Caco-2 (cell line): ENCODE data around the gene CASZ1. TPM values are rescaled to one million over a fixed set of nuclear protein-coding genes. Genes with fewer than 3 reads are reported as not detected.

ENCODE experiments used
- BruUV-seq: library from RNA; stranded (reverse); fragments of 400-500 nt; replicated peaks from 2 replicates; lab custom pipeline; 2021; lab: Mats Ljungman, UMichigan
- CTCF ChIA-PET: fragments of 300-600 bp; sonication (Branson Sonifier 250); formaldehyde crosslinking; loops from one replicate; lab custom pipeline; 2022; ENCODE audit warnings: antibody characterized with exemption; lab: Charles Lee
- POLR2A ChIA-PET: fragments of 300-600 bp; sonication (Branson Sonifier 250); formaldehyde crosslinking; loops from one replicate; lab custom pipeline; 2022; ENCODE audit warnings: antibody characterized with exemption; lab: Charles Lee
- DNase-seq, 2 experiments: peaks; one replicate each; pipeline versions ENCODE4 v3.0.0 to v3.0.0-alpha.2; 2020 to 2022
- H3K27me3 ChIP-seq: replicated peaks from 2 replicates; pipeline ENCODE4 v1.6.0; 2011; ENCODE audit warnings: low read length; ENCODE audit not compliant: control insufficient read depth, insufficient read depth
- H3K36me3 ChIP-seq: 2 replicates; pipeline ENCODE4 v1.5.1; 2011; ENCODE audit warnings: low read length; ENCODE audit not compliant: control insufficient read depth, insufficient read depth
- H3K4me1 ChIP-seq: fragments of 250-450 bp; sonication (Bioruptor Pico); 2 replicates; pipeline ENCODE4 v1.5.1; 2020; ENCODE audit warnings: mild to moderate bottlenecking
- H3K4me3 ChIP-seq: 2 replicates; pipeline ENCODE4 v1.5.1; 2011; ENCODE audit warnings: low read depth, mild to moderate bottlenecking, control low read depth, low read length
- H3K9me3 ChIP-seq: fragments of 250-450 bp; sonication (Bioruptor Pico); 2 replicates; pipeline ENCODE4 v1.5.1; 2020; ENCODE audit warnings: mild to moderate bottlenecking, moderate library complexity
- H3K27ac Mint-ChIP-seq: one replicate; pipeline ENCODE4 v1.8.0; 2022; ENCODE audit warnings: mixed read lengths; ENCODE audit not compliant: unreplicated experiment
- H3K27me3 Mint-ChIP-seq: one replicate; pipeline ENCODE4 v1.8.0; 2022; ENCODE audit warnings: mixed read lengths; ENCODE audit not compliant: insufficient read depth, unreplicated experiment
- H3K36me3 Mint-ChIP-seq: one replicate; pipeline ENCODE4 v1.8.0; 2022; ENCODE audit warnings: mild to moderate bottlenecking, mixed read lengths; ENCODE audit not compliant: insufficient read depth, unreplicated experiment
- H3K4me1 Mint-ChIP-seq: one replicate; pipeline ENCODE4 v1.8.0; 2022; ENCODE audit warnings: low read depth, mixed read lengths; ENCODE audit not compliant: unreplicated experiment
- H3K4me3 Mint-ChIP-seq: one replicate; pipeline ENCODE4 v1.8.0; 2022; ENCODE audit warnings: mild to moderate bottlenecking, moderate library complexity, mixed read lengths; ENCODE audit not compliant: unreplicated experiment
- H3K9me3 Mint-ChIP-seq: one replicate; pipeline ENCODE4 v1.8.0; 2022; ENCODE audit warnings: mixed read lengths; ENCODE audit not compliant: unreplicated experiment
- CTCF ChIP-seq, 2 experiments: fragments of 200-600 bp in 1 of 2; IDR thresholded peaks; 1 replicate in 1 of 2; 2 replicates in 1 of 2; pipeline versions ENCODE4 v1.5.1 to v1.8.0; 2011 to 2022; ENCODE audit warnings: antibody characterized with exemption in 1 of 2, control low read depth in 1 of 2, inconsistent platforms in 1 of 2, low read depth in 1 of 2, low read length in 1 of 2, mild to moderate bottlenecking in 1 of 2, moderate library complexity in 1 of 2; ENCODE audit not compliant: insufficient read depth in 1 of 2, severe bottlenecking in 1 of 2, unreplicated experiment in 1 of 2
- intact Hi-C: fragments of 100-400 bp; cut with micrococcal nuclease; formaldehyde crosslinking; loops from one replicate; pipeline ENCODE4 v1.10.0; 2022; ENCODE audit not compliant: unreplicated experiment
- total RNA-seq: library from RNA; stranded (reverse); gene quantifications from 2 replicates; pipeline ENCODE4 v1.2.3, GENCODE V29; 2022

The CASZ1 gene
- total RNA-seq, 1 experiment from 2014 or later: 10.9 TPM

GRCh38 chr1:10738061-10739058 is 58.1 kb downstream of the CASZ1 start:
- TF ChIP-seq CTCF (IDR thresholded peaks at IDR 0.05; ENCODE audit: insufficient read depth in 1 of 2, low read depth in 1 of 2, low read length in 1 of 2, severe bottlenecking in 1 of 2, unreplicated experiment in 1 of 2): no peak
- Mint-ChIP-seq H3K4me1 (no peaks in the 10 kb centered on the region), H3K9me3 (no peaks in the 10 kb centered on the region), H3K36me3 (peaks cover 4% of the 10 kb centered on the region), H3K27ac (no peak overlapping the region), H3K4me3 (no peak overlapping the region), H3K27me3 (no peaks in the 10 kb centered on the region)
- intact Hi-C loops: no loop called here
- H3K9me3 ChIP-seq: no peaks in the 10 kb centered on the region
- ChIA-PET CTCF (no interaction called here), POLR2A (no interaction called here)
- no peak for DNase-seq
- no TSS peak for BruUV-seq
- H3K4me3 ChIP-seq: no peak overlapping the region
- no peaks in the 10 kb centered on the region for H3K27me3 ChIP-seq
- H3K36me3 ChIP-seq: no peaks in the 10 kb centered on the region
- no peaks in the 10 kb centered on the region for H3K4me1 ChIP-seq

GRCh38 chr1:10737651-10738050 is 58.8 kb downstream of the CASZ1 start:
- Histone ChIP-seq H3K36me3 (no peaks in the 10 kb centered on the region), H3K4me1 (no peaks in the 10 kb centered on the region), H3K27me3 (no peaks in the 10 kb centered on the region), H3K9me3 (no peaks in the 10 kb centered on the region), H3K4me3 (no peak overlapping the region)
- no peaks in the 10 kb centered on the region for H3K9me3 Mint-ChIP-seq
- intact Hi-C loops: no loop called here
- H3K27ac Mint-ChIP-seq: no peak overlapping the region
- CTCF ChIA-PET: no interaction called here
- no peak for DNase-seq
- H3K4me3 Mint-ChIP-seq: no peak overlapping the region
- no peaks in the 10 kb centered on the region for H3K4me1 Mint-ChIP-seq
- TF ChIP-seq CTCF (IDR thresholded peaks at IDR 0.05; ENCODE audit: insufficient read depth in 1 of 2, low read depth in 1 of 2, low read length in 1 of 2, severe bottlenecking in 1 of 2, unreplicated experiment in 1 of 2): no peak
- POLR2A ChIA-PET: no interaction called here
- no TSS peak for BruUV-seq
- no peaks in the 10 kb centered on the region for H3K27me3 Mint-ChIP-seq
- peaks cover 4% of the 10 kb centered on the region for H3K36me3 Mint-ChIP-seq

GRCh38 chr1:10736634-10737586 is 59.5 kb downstream of the CASZ1 start:
- peaks cover 4% of the 10 kb centered on the region for H3K36me3 Mint-ChIP-seq
- no peaks in the 10 kb centered on the region for H3K36me3 ChIP-seq
- H3K4me1 Mint-ChIP-seq: no peaks in the 10 kb centered on the region
- intact Hi-C loops: no loop called here
- H3K27me3 ChIP-seq: no peaks in the 10 kb centered on the region
- no peak for TF ChIP-seq CTCF (IDR thresholded peaks at IDR 0.05; ENCODE audit: insufficient read depth in 1 of 2, low read depth in 1 of 2, low read length in 1 of 2, severe bottlenecking in 1 of 2, unreplicated experiment in 1 of 2)
- H3K4me1 ChIP-seq: no peaks in the 10 kb centered on the region
- ChIA-PET POLR2A (no interaction called here), CTCF (no interaction called here)
- BruUV-seq: no TSS peak
- no peaks in the 10 kb centered on the region for H3K9me3 ChIP-seq
- no peaks in the 10 kb centered on the region for H3K9me3 Mint-ChIP-seq
- H3K27ac Mint-ChIP-seq: no peak overlapping the region
- DNase-seq: no peak
- no peak overlapping the region for H3K4me3 ChIP-seq
- no peak overlapping the region for H3K4me3 Mint-ChIP-seq
- no peaks in the 10 kb centered on the region for H3K27me3 Mint-ChIP-seq
